ENCODE data around the gene EMILIN2.

The EMILIN2 gene

DNA sequence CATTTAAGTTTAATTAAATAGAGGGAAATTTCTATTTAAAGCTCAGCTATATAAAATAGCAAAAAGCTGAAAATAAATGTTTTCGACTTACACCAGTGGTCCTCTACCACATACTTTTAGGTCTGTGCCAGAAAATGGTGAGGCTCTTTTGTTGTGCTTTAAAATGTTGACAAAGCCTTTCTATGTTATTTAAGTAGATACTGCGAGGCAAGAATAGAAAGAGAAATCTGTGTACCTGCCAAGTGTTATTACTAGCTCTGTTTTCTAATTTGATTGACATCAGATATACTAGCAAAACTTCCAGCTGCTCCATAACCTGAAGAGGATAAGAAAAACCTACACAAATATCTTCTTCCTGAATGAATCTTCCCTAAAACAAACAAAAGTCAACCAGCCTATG, 112.5 kb downstream of the EMILIN2 start:
- no peak for DNase-seq

- DNase-seq, result no peak
These were observed 114.3 kb downstream of the EMILIN2 start for GRCh38 chr18:2960983-2961696.

GRCh38 chr18:2961821-2962220, 115.0 kb downstream of the EMILIN2 start:
- peak; percentile 36 for DNase-seq

DNA sequence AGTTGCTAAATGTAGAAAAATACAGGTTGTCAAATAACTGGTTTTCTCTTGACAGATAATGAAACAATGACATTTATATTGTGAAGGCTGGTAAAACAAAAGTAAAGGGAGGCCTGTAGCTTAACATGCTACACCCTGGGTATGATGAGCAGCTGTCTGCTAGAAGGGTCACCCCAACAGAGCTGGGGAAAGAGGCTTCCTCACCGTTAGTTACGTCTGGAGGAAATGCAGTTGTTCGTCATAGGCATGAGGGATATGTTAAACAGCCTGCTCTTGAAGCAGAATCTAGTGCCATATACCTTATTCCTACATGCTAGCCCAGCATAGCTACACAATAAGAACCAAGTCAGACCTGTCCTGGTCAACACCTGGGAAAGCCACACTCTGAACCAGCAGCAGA, 116.2 kb downstream of the EMILIN2 start:
- peak; percentile 66 for DNase-seq

GRCh38 chr18:2964361-2965010, 117.7 kb downstream of the EMILIN2 start:
- peak; percentile 63 for DNase-seq
